Medulla oblongata (tissue), 1 donor: ENCODE measurements around the gene MLPH.
"Not testable (repeated sequence)": the region's sequence is repeated elsewhere in the genome, so short reads cannot be mapped to it uniquely, and the experiment has no call there.

Experiments used
- DNase-seq: peaks from one replicate; pipeline ENCODE4 v3.0.0-alpha.2; 2015; ENCODE audit errors: extremely low spot score

The MLPH gene

DNA sequence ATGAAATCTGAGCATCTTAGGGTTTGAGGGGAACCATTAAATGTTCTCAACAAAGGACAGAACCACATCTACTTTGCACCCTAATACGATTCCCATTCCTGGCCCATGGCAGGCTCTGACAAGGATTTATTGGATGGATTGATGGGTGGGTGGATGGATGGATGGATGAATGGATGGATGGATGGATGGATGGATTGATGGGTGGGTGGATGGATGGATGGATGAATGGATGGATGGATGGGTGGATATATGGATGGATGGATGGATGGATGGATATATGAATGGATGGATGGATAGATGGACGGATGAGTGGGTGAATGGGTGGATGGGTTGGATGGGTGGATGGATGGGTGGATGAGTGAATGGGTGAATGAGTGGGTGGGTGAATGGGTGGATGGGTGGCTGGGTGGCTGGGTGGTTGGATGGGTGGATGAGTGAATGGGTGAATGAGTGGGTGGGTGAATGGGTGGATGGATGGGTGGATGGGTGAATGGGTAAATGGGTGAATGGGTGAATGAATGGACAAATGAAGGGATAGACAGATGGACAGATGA lies 29.6 kb upstream of the MLPH start:
- DNase-seq: no peak

DNA sequence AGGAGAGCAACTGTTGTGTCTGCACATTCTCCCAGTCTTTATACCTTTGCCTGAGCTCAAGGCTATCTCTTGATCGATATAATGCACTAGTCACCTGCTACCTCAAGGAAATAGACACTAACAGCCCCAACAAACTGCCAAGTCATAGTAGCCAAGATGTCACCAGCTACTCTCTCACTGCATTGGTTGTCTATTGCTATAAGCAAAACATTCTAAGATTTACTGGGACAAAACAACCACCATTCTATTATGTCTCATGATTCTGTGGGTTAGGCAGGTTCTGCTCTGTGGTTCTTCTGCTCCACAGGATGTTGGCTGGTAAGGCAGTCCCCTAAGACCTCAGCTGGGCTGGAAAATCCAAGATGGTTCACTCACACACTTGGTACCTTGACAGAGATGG lies 28.5 kb upstream of the MLPH start:
- DNase-seq: no peak

DNA sequence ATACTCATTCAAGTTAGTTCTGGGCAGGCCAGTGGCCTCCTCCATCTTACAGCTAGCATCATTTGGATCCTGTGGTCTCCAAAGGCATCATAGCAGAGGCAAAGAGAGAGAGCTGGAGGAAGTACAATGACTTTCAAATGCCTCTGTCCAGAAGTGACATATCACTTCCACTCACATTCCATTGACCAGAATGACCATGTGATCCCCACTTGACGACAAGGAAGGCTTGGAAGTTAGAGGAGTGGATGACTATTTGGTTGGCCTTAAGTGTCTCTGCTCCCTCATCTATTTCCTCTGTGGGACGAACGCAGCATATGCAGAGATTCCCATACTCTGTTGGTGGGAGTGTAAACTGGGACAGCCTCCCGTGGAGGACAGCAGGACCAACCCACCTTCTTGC lies 27.8 kb upstream of the MLPH start:
- no peak for DNase-seq

DNA sequence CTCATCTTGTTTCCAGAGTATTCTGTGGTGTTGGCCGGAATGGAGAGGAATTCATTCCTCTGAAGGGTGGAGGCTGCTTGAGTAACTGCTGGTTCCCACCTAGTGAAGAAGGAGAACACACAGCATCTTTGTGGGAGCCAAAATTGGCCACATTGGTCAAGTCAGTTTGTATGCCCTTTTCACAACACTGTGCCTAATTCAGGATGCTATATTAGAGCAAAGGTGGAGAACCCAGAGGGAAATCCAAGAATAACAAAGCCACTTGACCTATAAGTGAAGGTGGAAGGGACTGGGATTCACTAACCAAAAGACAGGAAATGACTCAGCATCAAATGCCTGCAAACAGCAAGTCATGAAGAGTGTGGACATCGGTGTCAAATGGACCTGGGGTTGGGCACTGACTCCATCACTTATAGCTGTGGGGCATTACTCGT lies 27.3 kb upstream of the MLPH start:
- no peak for DNase-seq

DNA sequence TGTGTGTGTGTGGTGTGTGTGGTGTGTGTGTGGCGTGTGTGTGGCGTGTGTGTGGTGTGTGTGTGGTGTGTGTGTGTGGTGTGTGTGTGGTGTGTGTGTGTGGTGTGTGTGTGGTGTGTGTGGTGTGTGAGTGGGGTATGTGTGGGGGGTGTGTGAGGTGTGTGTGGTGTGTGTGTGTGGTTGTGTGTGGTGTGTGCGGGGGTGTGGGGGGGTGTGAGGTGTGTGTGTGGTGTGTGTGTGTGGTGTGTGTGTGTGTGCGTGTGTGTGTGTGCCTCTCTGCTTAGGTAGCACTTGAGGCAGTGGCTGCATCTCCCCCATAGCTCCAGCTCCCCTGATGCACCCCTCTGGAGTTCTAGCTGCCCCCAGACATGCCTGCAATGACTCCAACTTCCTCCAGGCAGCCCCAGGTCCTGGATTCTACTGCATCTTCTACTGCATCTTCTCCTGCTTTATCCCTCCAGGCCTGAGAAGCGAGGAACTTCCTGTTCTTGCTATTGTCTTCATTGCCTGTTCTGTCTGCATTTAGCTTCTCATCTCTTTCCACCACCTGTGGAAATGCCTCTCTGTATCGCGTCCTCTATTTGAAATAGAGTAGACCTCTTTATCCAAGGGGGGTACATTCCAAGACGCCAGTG lies 22.2 kb upstream of the MLPH start:
- DNase-seq: no peak

DNA sequence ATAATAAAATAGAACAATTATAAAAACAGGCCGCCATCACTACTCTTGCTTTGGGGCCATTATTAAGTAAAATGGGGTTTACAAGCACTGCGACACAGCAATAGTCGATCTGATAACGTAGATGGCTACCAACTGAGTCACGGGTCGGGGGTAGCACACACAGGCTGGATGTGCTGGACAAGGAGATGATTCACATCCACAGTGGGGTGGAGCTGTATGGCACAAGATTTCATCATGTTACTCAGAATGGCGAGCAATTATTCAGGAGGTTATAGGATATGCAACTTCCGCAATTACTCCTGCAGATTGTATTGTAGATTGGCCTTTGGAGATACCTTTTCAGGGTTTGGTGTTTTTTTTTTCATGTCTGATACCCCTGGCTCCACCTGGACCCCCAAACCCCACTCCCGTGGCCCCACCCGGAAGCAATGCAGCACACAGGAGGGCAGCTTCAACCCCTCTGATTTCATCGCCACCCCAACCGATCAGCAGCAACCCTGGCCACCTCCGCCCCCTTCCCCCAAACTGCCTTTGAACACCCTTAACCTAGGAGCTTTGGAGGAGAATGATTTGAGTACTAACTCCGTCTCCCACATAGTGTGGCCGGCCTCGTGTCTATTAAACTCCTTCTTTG lies 21.4 kb upstream of the MLPH start:
- no peak for DNase-seq

DNA sequence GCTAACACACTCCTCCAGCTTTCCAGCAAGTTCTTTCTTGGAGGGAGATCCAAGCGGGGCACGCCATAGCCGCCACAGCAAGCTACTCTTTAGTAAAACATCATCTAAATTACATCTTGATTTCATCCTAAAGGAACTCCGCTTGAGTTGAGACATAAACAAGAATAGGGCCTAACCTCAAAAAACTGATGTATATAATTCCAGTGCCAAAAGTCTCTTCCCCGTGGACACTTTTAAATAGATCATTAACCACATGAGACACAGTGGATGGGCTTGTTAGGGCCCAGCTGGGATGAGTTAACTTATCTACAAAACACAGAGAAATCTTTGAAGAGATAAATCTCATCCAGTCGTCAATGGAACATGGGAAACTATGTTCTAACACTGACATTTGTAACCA lies 20.8 kb upstream of the MLPH start:
- DNase-seq: no peak

DNA sequence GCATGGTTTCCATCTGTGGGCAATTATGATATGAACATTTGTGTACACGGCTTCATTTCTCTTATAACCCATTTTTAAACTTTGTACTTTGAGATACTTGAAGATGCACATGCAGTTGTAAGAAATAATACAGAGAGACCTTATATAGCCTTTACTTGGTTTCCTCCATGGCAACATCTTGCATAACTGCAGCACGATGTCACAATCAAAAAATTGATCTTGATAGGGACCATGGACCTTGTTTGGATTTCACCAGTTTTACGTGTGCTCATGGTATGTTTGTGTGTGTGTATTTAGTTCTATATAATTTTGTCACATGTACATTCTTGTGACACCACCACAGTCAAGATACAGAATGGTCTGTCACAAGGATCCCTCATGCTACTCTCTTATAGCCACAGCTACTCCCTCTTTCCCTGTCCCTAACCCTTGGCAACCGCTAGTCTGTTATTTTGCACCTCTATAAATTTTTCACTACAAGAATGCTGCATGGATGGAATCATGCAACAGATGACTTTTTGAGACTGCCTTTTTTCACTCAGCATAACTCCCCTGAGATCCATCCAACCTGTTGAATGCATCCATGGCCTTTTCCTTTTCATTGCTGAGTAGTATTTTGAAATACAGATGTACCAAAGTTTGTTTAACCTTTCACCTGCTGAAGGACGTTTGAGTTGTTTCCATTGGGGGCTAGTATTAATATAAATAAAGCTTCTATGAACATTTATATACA lies 19.4 kb upstream of the MLPH start:
- DNase-seq: no peak

DNA sequence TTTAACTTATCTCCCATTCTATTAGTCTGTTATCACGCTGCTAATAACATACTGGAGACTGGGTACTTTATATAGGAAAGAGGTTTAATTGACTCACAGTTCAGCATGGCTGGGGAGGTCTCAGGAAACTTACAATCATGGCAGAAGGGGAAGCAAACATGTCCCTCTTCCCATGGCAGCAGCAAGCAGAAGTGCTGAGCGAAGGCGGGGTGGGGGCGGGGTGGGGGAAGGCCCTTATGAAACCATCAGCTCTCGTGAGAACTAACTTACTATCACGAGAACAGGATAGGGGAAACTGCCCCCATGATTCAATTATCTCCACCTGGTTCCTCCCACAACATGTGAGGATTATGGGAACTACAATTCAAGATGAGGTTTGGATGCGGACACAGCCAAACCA lies 17.6 kb upstream of the MLPH start:
- not testable (repeated sequence) for DNase-seq

DNA sequence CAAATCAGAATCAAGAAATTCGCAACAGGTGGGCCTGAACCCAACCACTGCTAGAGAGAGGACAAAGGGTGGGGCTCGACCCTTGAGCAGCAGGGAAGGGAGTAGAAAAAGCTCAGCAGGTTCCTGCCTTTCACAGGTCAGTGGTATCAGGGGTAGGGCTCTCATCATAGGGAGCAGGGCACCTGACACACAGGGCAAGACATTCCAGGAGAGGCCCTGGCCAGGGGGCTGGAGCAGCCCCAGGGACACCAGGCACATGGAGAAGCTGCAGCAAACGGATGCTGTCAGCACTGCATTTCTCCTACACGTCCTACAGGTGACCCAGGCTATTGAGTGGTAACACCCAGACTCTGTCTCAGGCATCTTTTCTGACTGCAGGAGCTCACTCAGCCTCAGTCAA lies 17.2 kb upstream of the MLPH start:
- no peak for DNase-seq

DNA sequence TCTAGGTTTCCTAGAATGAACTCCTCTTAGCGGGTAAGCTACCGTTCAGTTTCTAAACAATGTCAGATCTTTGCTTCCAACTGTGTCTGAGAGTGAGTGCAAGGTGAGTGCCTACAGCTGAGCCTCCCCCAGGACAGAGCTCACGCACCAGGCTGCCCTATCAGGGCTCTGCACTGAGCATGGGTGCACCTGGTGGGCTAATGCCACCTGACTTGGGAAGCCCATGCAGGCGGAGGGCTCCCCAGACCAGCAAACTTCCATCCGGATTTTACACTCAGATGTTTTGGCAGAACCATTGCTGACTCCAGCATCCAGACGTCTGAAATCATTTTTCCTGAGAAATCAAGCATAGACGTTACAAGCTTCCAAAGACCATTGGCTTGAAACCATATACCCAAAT lies 16.1 kb upstream of the MLPH start:
- no peak for DNase-seq

DNA sequence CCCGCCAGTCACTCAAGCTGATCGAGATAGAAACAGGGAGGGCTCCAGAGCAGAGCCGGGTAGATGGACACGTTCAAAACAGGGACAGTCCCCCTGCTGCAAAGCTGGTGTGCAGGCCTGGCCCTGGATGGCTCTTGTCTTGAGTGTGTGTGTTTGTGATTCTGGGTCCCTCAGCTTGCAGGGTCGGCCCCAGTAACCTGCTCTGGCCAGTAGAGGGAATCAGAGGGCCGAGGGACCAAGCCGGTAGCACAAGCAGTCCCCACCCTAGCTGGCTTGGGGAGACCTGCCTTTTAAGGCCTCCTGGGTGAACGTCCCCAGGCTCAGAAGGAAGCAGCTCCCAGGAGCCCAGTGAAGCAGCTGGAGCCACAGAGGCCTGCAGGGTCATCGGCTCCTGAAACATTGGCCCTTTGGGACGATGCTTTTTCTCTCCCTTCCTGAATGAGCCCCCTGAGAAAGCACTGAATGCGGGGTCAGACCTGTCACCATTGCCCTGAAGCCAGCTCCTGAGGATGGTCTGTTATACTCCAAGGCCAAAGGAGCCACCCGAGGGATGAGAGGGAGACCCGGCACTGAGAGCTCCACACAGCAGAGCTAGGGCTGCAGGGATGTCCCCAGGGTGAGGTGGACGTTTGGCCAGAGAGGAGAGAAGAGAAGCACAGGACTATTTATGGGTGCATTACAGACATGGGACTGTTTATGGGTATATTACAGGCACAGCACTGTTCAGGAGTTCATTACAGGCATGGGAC lies 15.4 kb upstream of the MLPH start:
- peak; percentile 18 for DNase-seq

DNA sequence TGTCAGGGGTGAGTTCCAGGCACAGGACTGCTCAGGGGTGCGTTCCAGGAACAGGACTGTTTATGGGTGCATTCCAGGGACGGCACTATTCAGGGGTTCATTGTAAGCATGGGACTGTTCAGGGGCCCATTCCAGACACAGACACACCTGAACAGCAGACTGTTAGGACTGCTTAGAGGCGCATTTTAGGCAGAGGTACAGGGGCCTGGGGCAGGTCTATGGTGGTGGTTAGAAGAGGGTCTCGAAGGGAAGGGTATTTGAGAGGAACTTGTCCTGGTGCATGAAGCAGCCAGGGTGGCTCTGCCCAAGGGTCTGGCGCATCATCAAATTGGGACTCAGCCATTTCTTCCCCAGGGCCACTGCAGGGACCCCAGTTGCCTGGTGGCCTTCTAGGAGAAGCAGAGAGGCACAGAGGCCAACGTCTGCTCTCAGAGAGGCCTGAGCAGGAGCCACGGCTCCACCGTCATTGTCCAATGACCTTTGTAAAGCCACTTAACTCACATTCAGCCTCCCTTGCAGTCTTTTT lies 14.8 kb upstream of the MLPH start:
- no peak for DNase-seq

DNA sequence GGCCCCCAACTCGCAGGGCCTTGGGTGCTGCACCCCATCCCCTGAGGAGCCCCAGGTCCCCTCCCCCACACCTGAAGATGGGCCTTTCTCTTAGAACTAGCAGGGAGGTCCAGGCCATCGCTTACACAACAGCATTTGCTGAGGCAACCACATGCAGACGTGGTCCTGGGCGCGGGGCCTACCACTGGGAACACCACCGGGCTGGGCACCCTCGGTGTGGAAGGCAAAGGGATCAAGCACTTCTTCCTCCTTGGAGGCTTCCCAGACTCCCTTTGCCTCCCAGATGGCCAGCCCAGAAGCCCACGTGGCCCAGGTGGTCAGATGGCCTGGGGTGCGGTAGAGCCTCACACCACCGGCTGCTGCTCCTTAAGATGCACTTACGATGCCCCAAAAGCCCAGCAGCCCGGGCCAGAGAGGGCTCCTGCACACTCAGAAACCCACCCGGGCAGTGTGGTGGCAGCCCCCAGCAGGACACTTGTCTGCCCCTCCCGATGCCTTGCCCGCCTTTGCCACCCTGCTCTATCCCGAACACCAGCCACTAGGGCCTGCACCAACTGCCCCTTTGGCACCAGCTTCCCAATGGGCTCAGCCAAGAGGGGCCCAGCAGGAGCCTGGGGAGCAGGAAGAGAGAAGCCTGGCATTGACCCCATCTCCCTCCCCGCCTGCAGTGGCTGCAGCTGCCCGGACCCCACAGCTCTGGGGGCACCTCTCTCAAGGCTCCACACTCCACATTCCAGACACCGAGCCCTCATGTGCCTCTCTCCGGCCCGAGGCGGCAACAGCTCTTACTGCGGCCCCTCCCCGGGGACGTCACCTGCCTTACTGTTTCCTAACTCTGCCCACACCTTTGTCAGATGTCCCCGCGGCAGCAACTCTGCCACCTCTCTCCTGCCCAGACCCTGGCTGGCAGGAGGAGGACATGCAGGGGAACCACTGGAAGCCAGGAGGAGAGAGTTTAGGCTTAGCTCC lies 13.9 kb upstream of the MLPH start:
- no peak for DNase-seq

DNA sequence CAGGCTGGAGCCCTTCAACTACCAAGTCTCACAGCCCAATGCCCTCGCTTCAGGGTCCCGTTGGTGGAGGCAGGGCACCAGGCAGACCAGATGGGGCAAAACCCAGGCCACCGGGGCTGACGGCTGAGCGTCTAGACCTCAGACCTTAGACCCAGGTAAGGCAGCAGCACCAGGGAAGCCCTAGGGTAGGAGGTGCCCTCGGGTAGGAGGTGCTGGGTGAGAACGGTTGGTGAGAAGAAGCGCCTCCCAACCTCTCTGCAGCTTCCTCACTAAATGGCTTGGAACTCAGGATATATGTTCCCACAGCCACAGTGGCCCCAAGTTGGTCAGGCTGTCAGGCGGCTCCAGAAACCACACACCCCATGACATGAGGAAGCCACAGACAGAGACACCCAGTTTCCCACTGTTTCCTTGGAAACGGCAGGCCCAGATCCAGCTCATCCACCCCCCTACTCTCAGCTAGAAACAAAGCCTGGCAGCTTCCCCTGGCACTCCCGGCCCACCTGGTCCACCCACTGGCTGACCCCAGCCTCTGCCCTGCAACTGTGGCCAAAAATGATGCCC lies 13.1 kb upstream of the MLPH start:
- DNase-seq: peak; percentile 25

DNA sequence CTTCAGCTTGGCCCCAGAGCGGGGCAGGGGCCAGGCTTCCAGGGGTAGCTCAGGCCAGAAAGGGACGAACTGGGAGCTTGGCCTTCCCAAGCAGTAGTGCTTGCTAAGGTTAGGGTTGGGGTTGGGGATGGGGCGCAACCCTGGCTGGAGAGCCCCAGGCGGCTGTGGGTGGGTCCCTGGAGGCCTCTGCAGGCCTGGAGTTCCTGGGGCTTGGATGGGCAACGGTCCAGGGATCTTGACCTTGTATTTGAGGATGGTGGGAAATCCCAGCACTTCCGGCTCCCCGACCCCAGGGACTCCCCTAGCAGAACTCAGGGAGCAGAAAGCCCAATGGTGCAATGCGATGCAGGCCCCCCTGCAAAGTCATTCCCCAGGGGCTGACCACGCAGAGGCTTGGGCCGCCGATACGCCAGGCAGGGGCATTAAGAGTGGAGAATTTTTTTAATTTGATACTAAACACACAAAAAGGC lies 12.6 kb upstream of the MLPH start:
- no peak for DNase-seq

DNA sequence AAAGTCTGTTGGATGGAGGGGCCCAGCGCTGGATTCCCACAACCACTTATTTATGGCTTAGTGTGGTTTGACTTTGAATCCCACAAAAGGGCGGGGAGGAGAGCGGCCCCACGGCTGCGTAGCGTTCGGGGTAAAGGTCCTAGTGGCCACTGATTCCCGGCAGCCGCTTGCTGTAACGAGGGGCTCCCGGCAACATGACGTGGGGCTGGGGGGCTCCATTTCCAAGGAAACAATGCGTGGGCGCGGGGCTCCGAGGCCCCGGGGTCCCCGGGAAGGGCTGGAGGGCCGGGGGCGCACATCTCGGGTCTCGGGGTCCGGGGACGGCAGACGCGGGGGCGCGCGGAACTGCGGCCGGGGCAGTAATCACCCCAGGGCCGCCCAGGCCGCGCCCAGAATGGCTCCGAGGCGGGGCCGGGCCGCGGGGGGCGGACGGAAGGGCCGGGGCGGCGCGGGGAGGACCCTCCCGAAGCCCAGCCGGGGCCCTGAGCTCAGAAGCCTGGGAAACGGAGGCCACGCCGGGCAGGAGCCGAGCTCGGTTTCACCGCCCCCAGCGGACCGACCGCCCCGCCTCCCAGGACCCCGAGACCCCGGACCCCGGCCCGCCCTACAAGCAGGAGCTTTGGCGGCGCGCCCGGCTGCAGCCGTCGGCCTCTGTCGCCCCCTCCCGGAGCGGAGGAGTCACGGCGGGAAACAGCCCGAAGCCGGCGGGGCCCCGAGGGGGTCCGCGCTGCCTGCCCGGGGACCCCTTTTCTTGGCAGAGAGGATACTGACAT lies 11.9 kb upstream of the MLPH start:
- DNase-seq: peak; percentile 72

DNA sequence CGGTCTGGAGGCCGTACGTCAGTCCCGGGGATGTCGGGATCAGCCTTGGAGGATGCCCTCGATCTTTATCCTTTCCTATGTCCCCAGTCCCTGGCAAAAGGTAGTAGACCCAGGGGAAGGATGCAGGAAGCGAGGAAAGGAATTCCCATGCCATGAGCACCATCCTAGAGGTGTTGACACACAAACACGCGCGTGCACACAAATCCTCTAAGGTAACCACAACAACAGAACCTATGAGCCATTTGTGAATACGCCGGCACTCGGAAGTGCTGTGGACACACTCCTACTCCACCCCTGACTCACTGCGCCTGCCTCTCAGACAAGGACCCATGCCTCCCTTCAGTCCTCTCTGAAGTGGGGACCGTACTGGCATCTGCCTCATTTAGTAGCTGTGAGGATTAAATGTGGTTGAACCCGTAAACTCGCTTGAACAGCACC lies 11.3 kb upstream of the MLPH start:
- DNase-seq: no peak

DNA sequence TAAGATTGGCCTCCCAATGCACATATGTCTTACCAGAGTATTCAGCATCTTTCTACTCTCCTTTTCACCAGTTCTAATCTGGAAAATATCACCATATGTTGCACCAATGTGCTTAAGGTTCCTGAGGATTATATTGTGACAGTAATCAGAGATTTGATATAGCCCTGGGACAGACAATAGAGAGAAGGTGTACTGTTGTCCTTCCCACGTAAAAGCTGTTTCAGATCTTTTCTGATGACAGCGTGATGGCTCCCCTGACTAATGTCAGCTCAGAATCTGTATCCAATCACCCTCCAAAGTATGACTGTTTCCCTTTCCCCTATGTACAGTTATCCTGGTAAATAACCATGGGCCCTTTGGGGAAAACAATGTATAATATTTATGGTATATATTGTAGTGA lies 9.0 kb upstream of the MLPH start:
- DNase-seq: no peak
